D721Med (cell line): ENCODE results near the gene MYO7B.

ENCODE experiments used
- DNase-seq: peaks from one replicate; pipeline ENCODE4 v3.0.0; 2011; ENCODE audit warnings: low spot score; ENCODE audit not compliant: insufficient read length
- FAIRE-seq: peaks from 2 replicates; lab custom pipeline; 2011; peaks lifted over from hg19 to GRCh38; lab: Jason Lieb, UNC
- TF ChIP-seq, protein P1 (sequence below): IDR thresholded peaks from 2 replicates; pipeline ENCODE4 v1.5.1; 2012; ENCODE audit warnings: mild to moderate bottlenecking, control low read depth; ENCODE audit not compliant: insufficient read depth; ENCODE audit errors: missing control alignments

Gene MYO7B

GRCh38 chr2:127614731-127615130 is 79.2 kb downstream of the MYO7B start:
- TF ChIP-seq, protein P1, sequence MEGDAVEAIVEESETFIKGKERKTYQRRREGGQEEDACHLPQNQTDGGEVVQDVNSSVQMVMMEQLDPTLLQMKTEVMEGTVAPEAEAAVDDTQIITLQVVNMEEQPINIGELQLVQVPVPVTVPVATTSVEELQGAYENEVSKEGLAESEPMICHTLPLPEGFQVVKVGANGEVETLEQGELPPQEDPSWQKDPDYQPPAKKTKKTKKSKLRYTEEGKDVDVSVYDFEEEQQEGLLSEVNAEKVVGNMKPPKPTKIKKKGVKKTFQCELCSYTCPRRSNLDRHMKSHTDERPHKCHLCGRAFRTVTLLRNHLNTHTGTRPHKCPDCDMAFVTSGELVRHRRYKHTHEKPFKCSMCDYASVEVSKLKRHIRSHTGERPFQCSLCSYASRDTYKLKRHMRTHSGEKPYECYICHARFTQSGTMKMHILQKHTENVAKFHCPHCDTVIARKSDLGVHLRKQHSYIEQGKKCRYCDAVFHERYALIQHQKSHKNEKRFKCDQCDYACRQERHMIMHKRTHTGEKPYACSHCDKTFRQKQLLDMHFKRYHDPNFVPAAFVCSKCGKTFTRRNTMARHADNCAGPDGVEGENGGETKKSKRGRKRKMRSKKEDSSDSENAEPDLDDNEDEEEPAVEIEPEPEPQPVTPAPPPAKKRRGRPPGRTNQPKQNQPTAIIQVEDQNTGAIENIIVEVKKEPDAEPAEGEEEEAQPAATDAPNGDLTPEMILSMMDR = no peak
- no peak for FAIRE-seq
- DNase-seq = no peak

- DNase-seq (no peak), FAIRE-seq (no peak)
- TF ChIP-seq, protein P1 = no peak
Observed at GRCh38 chr2:127615511-127616166, 80.2 kb downstream of the MYO7B start.

- TF ChIP-seq, protein P1 = no peak
- DNase-seq = peak; percentile 8
- FAIRE-seq = no peak
Observed at GRCh38 chr2:127618551-127619202, 83.2 kb downstream of the MYO7B start.

DNA sequence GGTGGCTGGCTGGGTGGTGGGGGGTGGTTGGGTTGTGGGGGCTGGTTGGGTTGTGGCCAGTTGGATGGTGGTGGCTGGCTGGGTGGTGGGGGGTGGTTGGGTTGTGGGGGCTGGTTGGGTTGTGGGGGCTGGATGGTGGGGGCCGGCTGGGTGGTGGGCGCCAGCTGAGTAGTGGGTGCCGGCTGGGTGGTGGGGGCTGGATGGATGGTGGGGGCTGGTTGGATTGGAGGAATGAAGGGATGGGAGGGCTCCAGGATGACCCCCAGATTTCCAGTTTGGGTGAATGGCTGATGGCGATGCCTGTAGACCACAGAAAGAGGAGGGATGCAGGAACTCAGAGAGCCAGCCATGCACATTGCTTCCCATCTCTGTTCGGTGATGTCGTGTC is 83.7 kb downstream of the MYO7B start:
- TF ChIP-seq, protein P1 = no peak
- peak; percentile 21 for DNase-seq
- no peak for FAIRE-seq

GRCh38 chr2:127619877-127620705 is 84.6 kb downstream of the MYO7B start:
- DNase-seq (peak; percentile 11), FAIRE-seq (no peak)
- TF ChIP-seq, protein P1 = no peak

GRCh38 chr2:127620866-127621265 is 85.4 kb downstream of the MYO7B start:
- TF ChIP-seq, protein P1 = no peak
- FAIRE-seq (no peak), DNase-seq (peak; percentile 13)
